Subcutaneous adipose tissue (tissue), 4 donors: ENCODE data around the gene STK39. TPM values are rescaled to one million over a fixed set of nuclear protein-coding genes. Genes with fewer than 3 reads are reported as not detected.

Experiments used
- total RNA-seq, 4 donors: library from RNA; depleted of rRNA; stranded (reverse); fragments of >200 nt; gene quantifications; one replicate each; pipeline ENCODE4 v1.1.0, GENCODE V29; 2016
- TF ChIP-seq, protein P1 (sequence below): fragments of 450-650 bp; IDR thresholded peaks from one replicate; pipeline ENCODE4 v1.5.1; 2016; ENCODE audit warnings: low read depth, mild to moderate bottlenecking, control low read depth, antibody characterized with exemption, moderate library complexity

STK39 gene
- total RNA-seq, 4 donors from 2014 or later = 40.1 to 68.6 (median 56.5) TPM

DNA sequence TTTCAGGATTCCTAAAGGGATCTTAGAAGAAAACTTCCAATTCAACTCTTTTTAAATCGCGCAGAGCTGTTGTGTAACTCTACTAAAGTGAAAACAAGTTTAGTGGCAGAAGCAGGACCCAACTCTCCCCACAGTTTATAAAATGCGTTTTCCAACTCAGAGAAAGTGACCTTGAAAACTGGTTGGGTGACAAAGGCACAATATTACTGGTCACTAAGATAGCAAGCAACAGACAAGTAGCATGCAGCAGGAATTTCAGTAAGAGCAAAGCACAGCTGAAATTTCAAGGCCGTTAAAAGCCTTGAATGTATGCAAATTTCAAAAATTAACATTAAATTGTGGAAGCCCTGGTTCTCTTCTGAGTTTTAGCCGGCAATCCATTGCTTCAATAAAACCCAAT, 66.9 kb downstream of the STK39 start:
- TF ChIP-seq, protein P1, sequence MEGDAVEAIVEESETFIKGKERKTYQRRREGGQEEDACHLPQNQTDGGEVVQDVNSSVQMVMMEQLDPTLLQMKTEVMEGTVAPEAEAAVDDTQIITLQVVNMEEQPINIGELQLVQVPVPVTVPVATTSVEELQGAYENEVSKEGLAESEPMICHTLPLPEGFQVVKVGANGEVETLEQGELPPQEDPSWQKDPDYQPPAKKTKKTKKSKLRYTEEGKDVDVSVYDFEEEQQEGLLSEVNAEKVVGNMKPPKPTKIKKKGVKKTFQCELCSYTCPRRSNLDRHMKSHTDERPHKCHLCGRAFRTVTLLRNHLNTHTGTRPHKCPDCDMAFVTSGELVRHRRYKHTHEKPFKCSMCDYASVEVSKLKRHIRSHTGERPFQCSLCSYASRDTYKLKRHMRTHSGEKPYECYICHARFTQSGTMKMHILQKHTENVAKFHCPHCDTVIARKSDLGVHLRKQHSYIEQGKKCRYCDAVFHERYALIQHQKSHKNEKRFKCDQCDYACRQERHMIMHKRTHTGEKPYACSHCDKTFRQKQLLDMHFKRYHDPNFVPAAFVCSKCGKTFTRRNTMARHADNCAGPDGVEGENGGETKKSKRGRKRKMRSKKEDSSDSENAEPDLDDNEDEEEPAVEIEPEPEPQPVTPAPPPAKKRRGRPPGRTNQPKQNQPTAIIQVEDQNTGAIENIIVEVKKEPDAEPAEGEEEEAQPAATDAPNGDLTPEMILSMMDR = no peak

GRCh38 chr2:168179592-168179991, 67.8 kb downstream of the STK39 start:
- TF ChIP-seq, protein P1 = no peak

GRCh38 chr2:168178520-168179324, 68.7 kb downstream of the STK39 start:
- TF ChIP-seq, protein P1 = no peak

DNA sequence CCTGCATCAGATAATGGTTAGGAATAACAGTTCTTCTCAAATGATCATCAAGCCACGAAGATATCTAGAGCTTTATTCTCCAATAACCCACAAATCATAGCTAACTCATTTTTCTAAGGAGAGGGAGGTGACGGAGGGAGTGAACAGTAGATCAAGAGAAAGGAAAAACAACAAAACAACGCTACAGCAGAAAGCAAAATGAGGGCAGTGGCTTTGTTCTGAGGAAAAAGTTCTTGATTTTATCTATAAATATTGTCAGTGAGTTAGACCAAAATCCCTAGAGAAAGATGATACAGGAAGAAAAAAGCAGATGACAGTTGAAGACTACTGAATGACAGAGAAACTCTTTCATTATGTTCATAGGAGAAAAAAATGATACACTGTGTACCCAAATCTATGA, 71.0 kb downstream of the STK39 start:
- TF ChIP-seq, protein P1 = no peak

GRCh38 chr2:168175469-168175868, 71.9 kb downstream of the STK39 start:
- TF ChIP-seq, protein P1 = no peak

DNA sequence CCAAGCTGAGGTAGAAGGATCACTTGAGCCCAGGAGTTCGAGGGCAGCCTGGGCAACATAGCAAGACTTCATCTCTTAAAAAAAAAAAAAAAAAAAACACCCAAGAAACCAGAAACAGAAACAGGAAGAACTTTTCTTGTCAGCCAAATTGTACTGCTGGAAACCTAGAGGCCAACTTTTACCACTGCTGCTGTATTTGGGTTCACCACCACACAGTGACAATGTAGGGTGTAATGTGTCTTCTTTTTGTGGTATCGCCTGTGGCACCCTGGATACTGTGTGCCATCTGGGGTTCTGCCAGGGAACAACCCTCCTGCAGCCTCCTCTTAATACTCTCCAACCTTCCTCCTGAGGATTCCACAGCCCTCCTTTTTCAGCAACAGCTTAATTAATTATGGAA, 72.6 kb downstream of the STK39 start:
- TF ChIP-seq, protein P1 = no peak

DNA sequence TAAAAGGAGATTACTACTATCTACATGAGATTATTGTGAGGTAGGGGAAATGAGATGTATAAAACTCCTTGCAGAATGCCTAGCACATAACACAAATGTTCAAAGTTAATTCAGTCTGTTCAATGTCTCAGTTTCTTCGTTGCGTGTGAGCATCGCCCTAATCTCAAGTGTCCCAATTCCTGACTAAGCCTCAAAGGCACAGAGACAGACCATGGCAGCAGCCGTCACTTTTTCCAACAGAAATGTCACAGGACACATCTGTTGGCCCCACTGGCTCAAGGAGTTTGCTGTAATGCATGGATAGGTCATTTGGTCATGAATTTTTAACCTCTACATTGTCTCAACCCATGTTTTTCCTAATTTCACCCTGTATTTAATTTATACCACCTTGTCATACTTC, 75.3 kb downstream of the STK39 start:
- TF ChIP-seq, protein P1 = no peak
